Measurements from ENCODE around the gene PI16. TPM values are rescaled to one million over a fixed set of nuclear protein-coding genes. Genes with fewer than 3 reads are reported as not detected.

PI16 gene
- total RNA-seq, 1 donor from 2014 or later, result not detected

DNA sequence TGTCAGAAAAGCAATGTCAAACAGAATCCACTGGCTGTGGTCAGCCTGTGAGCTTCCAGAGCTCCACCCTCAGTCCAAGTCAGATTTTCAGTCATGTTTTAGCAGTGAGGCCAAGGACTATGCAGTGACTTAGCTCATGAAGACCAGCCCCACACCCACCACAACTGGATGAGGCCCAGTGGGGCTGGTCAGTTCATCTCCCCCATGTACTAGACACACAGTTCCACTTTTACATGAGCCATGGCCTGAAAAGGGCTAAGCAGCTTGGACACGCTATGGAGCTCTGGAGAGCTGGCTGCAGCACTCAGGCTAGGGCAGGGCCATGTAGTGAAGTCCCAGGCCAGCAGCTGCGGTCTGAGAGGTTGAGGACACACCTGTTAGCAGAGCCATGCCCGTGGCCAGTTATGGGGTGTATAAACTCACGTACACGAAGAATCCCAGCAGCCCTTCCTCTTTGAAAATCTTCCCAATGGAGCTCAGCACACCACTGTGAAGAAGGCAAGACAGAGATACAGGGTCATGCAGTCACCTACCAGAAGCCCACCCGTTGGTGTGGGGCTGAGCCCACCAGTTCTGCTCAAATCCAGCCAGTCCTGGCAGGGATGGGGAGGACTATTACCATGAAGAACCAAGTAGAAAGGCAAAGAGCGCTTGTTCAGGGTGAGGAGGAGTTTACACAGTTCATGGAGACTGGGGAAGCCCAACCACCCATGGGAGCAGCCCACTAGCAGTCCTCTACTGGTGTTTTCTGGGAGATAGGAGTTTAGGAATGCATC lies 20.9 kb downstream of the PI16 start:
- DNase-seq (ENCODE audit: low read depth), result no peak
- TF ChIP-seq, protein P1, sequence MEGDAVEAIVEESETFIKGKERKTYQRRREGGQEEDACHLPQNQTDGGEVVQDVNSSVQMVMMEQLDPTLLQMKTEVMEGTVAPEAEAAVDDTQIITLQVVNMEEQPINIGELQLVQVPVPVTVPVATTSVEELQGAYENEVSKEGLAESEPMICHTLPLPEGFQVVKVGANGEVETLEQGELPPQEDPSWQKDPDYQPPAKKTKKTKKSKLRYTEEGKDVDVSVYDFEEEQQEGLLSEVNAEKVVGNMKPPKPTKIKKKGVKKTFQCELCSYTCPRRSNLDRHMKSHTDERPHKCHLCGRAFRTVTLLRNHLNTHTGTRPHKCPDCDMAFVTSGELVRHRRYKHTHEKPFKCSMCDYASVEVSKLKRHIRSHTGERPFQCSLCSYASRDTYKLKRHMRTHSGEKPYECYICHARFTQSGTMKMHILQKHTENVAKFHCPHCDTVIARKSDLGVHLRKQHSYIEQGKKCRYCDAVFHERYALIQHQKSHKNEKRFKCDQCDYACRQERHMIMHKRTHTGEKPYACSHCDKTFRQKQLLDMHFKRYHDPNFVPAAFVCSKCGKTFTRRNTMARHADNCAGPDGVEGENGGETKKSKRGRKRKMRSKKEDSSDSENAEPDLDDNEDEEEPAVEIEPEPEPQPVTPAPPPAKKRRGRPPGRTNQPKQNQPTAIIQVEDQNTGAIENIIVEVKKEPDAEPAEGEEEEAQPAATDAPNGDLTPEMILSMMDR (conservative IDR thresholded peaks at IDR 0.05; ENCODE audit: low read depth, low read length), result no peak
- no peak overlapping the region for H3K4me3 ChIP-seq (ENCODE audit: low read depth, low read length)

DNA sequence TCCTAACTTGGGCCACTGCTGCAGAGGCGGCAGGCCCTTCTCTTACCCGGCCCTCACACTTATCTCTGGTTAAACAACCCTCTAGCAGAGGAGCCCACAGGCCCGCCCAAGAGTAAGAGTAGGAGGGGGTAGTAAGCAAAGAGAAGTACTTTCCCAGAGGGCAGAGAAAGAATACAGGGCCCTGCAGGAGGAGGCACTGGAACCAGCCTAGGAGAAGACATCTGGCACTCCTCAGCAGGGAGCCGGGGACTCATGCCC lies 21.4 kb downstream of the PI16 start:
- TF ChIP-seq, protein P1 (conservative IDR thresholded peaks at IDR 0.05; ENCODE audit: low read depth, low read length), result no peak
- DNase-seq (ENCODE audit: low read depth), result no peak
- no peak overlapping the region for H3K4me3 ChIP-seq (ENCODE audit: low read depth, low read length)

DNA sequence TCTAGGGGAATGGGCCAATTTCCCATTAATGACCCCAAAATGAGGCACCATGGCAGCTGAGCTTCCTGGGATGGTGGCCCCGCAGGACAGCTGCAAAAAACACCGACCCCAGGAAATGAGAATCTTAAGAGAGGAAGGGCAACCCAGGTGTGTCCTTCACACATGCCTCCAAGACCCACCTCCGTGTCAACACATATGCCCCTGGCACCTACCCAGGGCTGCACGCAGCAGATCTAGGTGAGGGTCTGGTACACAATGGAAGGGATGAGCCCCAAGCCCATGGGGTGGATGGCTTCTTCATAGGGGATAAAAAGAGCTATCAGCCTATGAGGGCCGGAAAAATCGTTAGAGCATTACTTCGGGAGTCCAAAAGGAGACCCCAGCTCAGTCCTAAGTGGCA lies 22.0 kb downstream of the PI16 start:
- DNase-seq (ENCODE audit: low read depth), result no peak
- H3K4me3 ChIP-seq (ENCODE audit: low read depth, low read length), result no peak overlapping the region
- TF ChIP-seq, protein P1 (conservative IDR thresholded peaks at IDR 0.05; ENCODE audit: low read depth, low read length), result no peak

DNA sequence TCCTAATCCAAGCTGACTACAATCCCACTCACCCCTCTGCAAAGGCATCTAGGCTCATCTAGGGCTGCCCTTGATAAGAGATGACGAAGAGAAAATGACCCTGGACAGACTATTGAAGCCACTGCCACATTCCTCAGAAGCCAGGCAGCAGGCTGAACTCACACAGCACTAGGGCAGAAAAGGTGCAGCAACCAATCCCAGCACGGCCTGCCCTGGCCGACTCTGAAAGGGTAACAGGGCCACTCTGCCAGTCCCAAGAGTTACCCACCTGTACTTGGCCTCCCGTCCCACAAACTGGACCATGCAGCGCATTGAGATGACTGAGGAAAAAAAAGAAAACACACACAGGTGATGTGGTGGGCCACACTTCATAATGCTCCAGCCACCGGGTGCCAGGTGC lies 22.4 kb downstream of the PI16 start:
- DNase-seq (ENCODE audit: low read depth), result no peak
- TF ChIP-seq, protein P1 (conservative IDR thresholded peaks at IDR 0.05; ENCODE audit: low read depth, low read length), result no peak
- no peak overlapping the region for H3K4me3 ChIP-seq (ENCODE audit: low read depth, low read length)

DNA sequence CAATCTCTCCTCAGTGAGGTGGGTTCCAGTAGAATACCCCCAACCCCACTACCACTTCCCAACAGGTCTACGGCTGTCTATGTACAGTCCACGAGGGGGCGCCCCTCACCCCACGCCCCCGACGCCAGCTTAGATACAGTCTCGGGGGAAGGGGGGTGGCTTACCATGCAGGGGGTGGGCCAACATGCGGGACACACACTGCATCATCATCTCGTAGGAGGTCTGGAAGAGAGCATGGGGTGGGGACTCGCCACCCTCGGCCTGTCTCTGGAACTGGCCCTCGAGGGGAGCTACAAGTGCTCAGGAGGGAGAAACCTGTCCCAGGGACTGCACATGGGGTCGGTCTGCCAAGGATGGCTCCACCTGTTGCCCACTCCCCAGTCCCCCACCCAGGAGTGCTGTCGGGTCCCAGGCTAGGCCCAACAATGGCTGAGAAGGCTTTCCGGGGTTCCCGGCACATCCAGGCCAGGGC lies 23.0 kb downstream of the PI16 start:
- H3K4me3 ChIP-seq (ENCODE audit: low read depth, low read length), result no peak overlapping the region
- TF ChIP-seq, protein P1 (conservative IDR thresholded peaks at IDR 0.05; ENCODE audit: low read depth, low read length), result peak; percentile 63
- no peak for DNase-seq (ENCODE audit: low read depth)

DNA sequence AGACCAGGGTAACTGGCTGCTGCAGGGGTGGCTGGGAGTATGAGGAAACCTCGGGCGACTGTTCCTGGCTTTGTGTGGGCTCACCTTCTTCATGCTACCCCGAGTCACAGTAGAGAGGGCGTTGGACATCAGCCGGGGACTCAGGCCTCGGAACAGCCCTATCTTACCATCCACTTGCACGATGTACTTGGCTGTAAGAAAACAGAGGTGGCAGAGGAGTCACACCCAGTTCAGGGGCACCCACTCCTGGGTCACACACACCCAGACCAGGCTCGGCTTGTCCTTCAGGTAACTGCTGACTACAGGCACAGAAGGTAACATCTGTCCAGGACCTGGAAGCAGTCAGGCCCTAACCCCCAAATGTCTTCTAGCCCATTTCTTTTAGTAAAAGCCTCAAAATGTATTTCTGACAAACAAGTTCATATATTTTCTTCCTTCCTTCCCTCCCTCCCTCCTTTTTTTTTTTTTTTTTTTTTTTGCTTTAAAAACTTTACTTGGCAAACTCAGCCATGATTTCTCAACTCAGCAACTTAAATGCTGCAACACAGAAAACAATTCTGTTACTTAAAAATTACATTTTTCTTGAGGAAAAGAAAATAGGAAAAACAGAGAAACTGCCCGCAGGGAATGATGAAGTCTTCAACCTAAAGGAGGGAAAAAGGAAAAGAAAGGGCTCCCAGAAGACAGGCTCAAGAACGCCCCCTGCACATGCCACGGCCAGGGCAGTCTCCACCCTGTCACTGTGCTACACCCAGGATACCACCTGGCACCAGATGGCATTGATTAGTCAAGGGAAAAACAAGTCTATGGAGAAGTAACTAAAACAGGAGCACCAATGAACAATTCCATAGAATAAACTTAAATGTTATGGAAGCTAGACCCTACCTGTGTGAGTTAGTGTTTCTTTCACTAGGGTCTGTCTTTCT lies 24.1 kb downstream of the PI16 start:
- no peak overlapping the region for H3K4me3 ChIP-seq (ENCODE audit: low read depth, low read length)
- DNase-seq (ENCODE audit: low read depth), result no peak
- TF ChIP-seq, protein P1 (conservative IDR thresholded peaks at IDR 0.05; ENCODE audit: low read depth, low read length), result no peak

All from epithelial cell of proximal tubule (primary cell).